Thoracic aorta (tissue), 2 donors: ENCODE measurements around the gene ETV5. TPM values are rescaled to one million over a fixed set of nuclear protein-coding genes. Genes with fewer than 3 reads are reported as not detected.

ENCODE experiments used
- ATAC-seq: fragments of 150-250 bp; one replicate; pipeline ENCODE4 v1.8.0; 2017; ENCODE audit warnings: low read depth; ENCODE audit not compliant: insufficient number of reproducible peaks, low FRiP score
- DNase-seq: peaks from one replicate; pipeline ENCODE4 v3.0.0-alpha.2; 2020; ENCODE audit warnings: low spot score
- H3K27ac ChIP-seq, 2 donors: fragments of 200-600 bp; sonication (generic); 1 replicate in 1 of 2; 2 replicates in 1 of 2; pipeline ENCODE4 v1.5.1; 2016; ENCODE audit warnings: mild to moderate bottlenecking in 2 of 2, moderate library complexity in 2 of 2
- H3K27me3 ChIP-seq: fragments of 200-600 bp; sonication (generic); replicated peaks from 2 replicates; pipeline ENCODE4 v1.6.0; 2016; ENCODE audit warnings: mild to moderate bottlenecking; ENCODE audit not compliant: insufficient read depth
- H3K36me3 ChIP-seq: fragments of 200-600 bp; sonication (generic); one replicate; pipeline ENCODE4 v1.5.1; 2016
- H3K4me1 ChIP-seq, 2 donors: fragments of 200-600 bp; sonication (generic); 1 replicate in 1 of 2; 2 replicates in 1 of 2; pipeline versions ENCODE4 v1.5.1 to v1.6.0; 2016; ENCODE audit warnings: low read depth in 2 of 2, mild to moderate bottlenecking in 1 of 2; ENCODE audit not compliant: control insufficient read depth in 1 of 2
- H3K4me3 ChIP-seq: fragments of 200-600 bp; sonication (generic); 2 replicates; pipeline ENCODE4 v1.5.1; 2016; ENCODE audit warnings: mild to moderate bottlenecking
- H3K9me3 ChIP-seq: fragments of 200-600 bp; sonication (generic); 2 replicates; pipeline ENCODE4 v1.5.1; 2016
- total RNA-seq, 2 donors: library from RNA; depleted of rRNA; stranded (reverse); fragments of >200 nt; gene quantifications; one replicate each; pipeline versions ENCODE4 v1.1.0 to v1.2.3, GENCODE V29; 2016
- TF ChIP-seq, protein P1 (sequence below): fragments of 200-600 bp; sonication (generic); IDR thresholded peaks from one replicate; pipeline ENCODE4 v1.5.1; 2019; ENCODE audit warnings: antibody characterized with exemption

The ETV5 gene
- total RNA-seq, 2 donors from 2014 or later = 43.6 to 362 TPM

DNA sequence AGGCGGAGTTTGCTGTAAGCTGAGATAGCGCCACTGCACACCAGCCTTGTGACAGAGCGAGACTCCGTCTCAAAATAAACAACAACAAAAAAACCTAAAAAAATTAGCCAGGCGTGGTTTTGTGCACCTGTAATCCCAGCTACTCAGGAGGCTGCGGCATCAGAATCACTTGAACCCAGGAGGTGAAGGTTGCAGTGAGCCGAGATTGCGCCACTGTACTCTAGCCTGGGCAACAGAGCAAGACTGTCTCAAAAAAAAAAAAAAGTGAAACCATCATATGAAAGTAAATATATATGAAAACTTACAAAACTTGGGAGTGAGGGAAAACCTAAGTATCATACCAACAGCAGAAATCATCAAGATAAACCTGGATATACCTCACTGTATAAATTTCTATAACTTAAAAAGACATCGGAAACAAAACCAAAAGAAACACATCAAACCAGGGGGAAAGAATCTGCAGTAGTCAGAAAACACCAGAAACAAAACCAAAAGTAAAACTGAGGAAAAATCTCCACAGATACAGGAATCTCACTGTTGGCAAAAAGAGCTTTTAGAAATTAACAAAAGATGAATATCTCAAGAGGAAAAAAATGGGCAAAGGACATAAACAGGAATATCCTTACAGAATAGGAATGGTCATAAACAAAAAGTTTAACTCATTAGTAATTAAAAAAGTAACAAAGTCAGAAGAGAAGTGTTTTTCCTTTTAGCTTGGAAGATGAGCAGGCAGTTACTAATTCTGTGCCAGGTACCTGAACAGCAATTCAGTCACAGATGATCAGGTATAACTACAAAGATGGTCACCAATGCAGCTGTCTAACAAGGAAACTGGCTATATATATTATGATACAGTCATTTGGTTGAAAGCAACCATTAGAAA, 41.3 kb downstream of the ETV5 start:
- Histone ChIP-seq H3K9me3 (no peaks in the 10 kb centered on the region), H3K4me3 (no peak overlapping the region), H3K27ac (no peak overlapping the region), H3K36me3 (peaks cover 14% of the 10 kb centered on the region), H3K4me1 (no peaks in the 10 kb centered on the region), H3K27me3 (no peaks in the 10 kb centered on the region)
- ATAC-seq = no peak
- TF ChIP-seq, protein P1, sequence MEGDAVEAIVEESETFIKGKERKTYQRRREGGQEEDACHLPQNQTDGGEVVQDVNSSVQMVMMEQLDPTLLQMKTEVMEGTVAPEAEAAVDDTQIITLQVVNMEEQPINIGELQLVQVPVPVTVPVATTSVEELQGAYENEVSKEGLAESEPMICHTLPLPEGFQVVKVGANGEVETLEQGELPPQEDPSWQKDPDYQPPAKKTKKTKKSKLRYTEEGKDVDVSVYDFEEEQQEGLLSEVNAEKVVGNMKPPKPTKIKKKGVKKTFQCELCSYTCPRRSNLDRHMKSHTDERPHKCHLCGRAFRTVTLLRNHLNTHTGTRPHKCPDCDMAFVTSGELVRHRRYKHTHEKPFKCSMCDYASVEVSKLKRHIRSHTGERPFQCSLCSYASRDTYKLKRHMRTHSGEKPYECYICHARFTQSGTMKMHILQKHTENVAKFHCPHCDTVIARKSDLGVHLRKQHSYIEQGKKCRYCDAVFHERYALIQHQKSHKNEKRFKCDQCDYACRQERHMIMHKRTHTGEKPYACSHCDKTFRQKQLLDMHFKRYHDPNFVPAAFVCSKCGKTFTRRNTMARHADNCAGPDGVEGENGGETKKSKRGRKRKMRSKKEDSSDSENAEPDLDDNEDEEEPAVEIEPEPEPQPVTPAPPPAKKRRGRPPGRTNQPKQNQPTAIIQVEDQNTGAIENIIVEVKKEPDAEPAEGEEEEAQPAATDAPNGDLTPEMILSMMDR = no peak
- no peak for DNase-seq

GRCh38 chr3:186060222-186060621, 48.7 kb downstream of the ETV5 start:
- ATAC-seq = no peak
- no peaks in the 10 kb centered on the region for H3K4me1 ChIP-seq
- no peak overlapping the region for H3K27ac ChIP-seq
- no peak for DNase-seq
- TF ChIP-seq, protein P1 = no peak
- H3K9me3 ChIP-seq = no peaks in the 10 kb centered on the region
- H3K27me3 ChIP-seq = no peaks in the 10 kb centered on the region
- no peak overlapping the region for H3K4me3 ChIP-seq
- peaks cover 25% of the 10 kb centered on the region for H3K36me3 ChIP-seq

DNA sequence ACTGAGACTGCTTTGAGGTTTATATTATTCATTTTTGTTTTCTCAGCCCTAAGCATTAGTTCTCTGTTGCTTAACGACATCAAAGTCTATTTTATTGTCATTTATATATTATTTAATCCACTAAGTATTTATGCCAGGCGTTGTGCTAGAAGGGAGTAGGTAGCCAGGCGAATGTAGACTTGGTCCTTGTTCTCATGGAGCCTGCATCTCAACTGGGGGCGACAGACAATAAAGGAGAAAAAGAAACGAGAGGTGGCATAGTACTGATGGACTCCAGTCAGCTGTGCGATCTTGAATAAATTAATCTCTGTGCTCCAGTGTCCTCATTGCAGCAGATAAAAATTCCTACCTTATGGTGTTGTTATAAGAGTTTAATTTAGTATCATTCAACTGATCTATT, 49.7 kb downstream of the ETV5 start:
- Histone ChIP-seq H3K9me3 (no peaks in the 10 kb centered on the region), H3K4me1 (no peaks in the 10 kb centered on the region), H3K36me3 (peaks cover 19% of the 10 kb centered on the region), H3K27ac (no peak overlapping the region), H3K4me3 (no peak overlapping the region), H3K27me3 (no peaks in the 10 kb centered on the region)
- TF ChIP-seq, protein P1 = no peak
- no peak for DNase-seq
- ATAC-seq = no peak

- Histone ChIP-seq H3K36me3 (peaks cover 13% of the 10 kb centered on the region), H3K27ac (no peak overlapping the region), H3K27me3 (no peaks in the 10 kb centered on the region), H3K9me3 (no peaks in the 10 kb centered on the region), H3K4me1 (no peaks in the 10 kb centered on the region), H3K4me3 (no peak overlapping the region)
- TF ChIP-seq, protein P1 = no peak
- no peak for ATAC-seq
- no peak for DNase-seq
These were observed 50.7 kb downstream of the ETV5 start for GRCh38 chr3:186058225-186058624.

GRCh38 chr3:186057594-186057993, 51.3 kb downstream of the ETV5 start:
- ATAC-seq (no peak), DNase-seq (no peak)
- Histone ChIP-seq H3K27me3 (no peaks in the 10 kb centered on the region), H3K4me3 (no peak overlapping the region), H3K4me1 (no peaks in the 10 kb centered on the region), H3K9me3 (no peaks in the 10 kb centered on the region), H3K36me3 (peaks cover 11% of the 10 kb centered on the region), H3K27ac (no peak overlapping the region)
- TF ChIP-seq, protein P1 = no peak
